H9 (cell line): ENCODE data around the gene GRM5. TPM values are rescaled to one million over a fixed set of nuclear protein-coding genes. Genes with fewer than 3 reads are reported as not detected.

Source experiments
- DNase-seq: peaks from one replicate; pipeline ENCODE4 v3.0.0-alpha.2; 2017
- H2AFZ ChIP-seq: one replicate; pipeline ENCODE4 v1.6.1; 2013; ENCODE audit warnings: mild to moderate bottlenecking, low read length, control low read depth, moderate library complexity
- H2AK5ac ChIP-seq: 2 replicates; pipeline ENCODE4 v1.6.1; 2013; ENCODE audit warnings: low read length, control low read depth, mixed read lengths; ENCODE audit not compliant: insufficient read length
- H2BK120ac ChIP-seq: one replicate; pipeline ENCODE4 v1.6.1; 2013; ENCODE audit warnings: low read depth, mild to moderate bottlenecking, low read length, control low read depth, inconsistent platforms; ENCODE audit not compliant: poor library complexity, severe bottlenecking
- H2BK12ac ChIP-seq: 2 replicates; pipeline ENCODE4 v1.6.1; 2013; ENCODE audit warnings: low read length, control low read depth, mixed read lengths, low read depth; ENCODE audit not compliant: insufficient read length
- H2BK15ac ChIP-seq: 2 replicates; pipeline ENCODE4 v1.6.1; 2013; ENCODE audit warnings: low read depth, low read length, control low read depth
- H2BK20ac ChIP-seq: one replicate; pipeline ENCODE4 v1.6.1; 2013; ENCODE audit warnings: low read depth, mild to moderate bottlenecking, low read length, control low read depth, inconsistent platforms; ENCODE audit not compliant: poor library complexity, severe bottlenecking
- H2BK5ac ChIP-seq: 2 replicates; pipeline ENCODE4 v1.6.1; 2013; ENCODE audit warnings: low read length, control low read depth, mixed read lengths; ENCODE audit not compliant: insufficient read length
- H3K14ac ChIP-seq: 2 replicates; pipeline ENCODE4 v1.6.1; 2013; ENCODE audit warnings: low read length, control low read depth; ENCODE audit not compliant: insufficient read depth
- H3K18ac ChIP-seq: 2 replicates; pipeline ENCODE4 v1.6.1; 2013; ENCODE audit warnings: low read depth, mild to moderate bottlenecking, mixed read lengths, low read length, control low read depth; ENCODE audit not compliant: insufficient read length
- H3K23ac ChIP-seq: 2 replicates; pipeline ENCODE4 v1.6.1; 2013; ENCODE audit warnings: low read length, control low read depth, mixed read lengths, low read depth; ENCODE audit not compliant: insufficient read length
- H3K23me2 ChIP-seq: 2 replicates; pipeline ENCODE4 v1.6.1; 2013; ENCODE audit warnings: low read depth, mild to moderate bottlenecking, mixed read lengths, low read length, control low read depth; ENCODE audit not compliant: insufficient read length, poor library complexity, severe bottlenecking
- H3K27ac ChIP-seq: 2 replicates; pipeline ENCODE4 v1.5.1; 2013; ENCODE audit warnings: low read length, control low read depth, mixed read lengths, low read depth; ENCODE audit not compliant: insufficient read length
- H3K27me3 ChIP-seq: 2 replicates; pipeline ENCODE4 v1.6.1; 2013; ENCODE audit warnings: low read length, control low read depth, inconsistent platforms; ENCODE audit not compliant: insufficient read depth
- H3K4ac ChIP-seq: 2 replicates; pipeline ENCODE4 v1.6.1; 2013; ENCODE audit warnings: low read depth, mild to moderate bottlenecking, control low read depth, inconsistent platforms, low read length, moderate library complexity
- H3K4me1 ChIP-seq: 2 replicates; pipeline ENCODE4 v1.6.1; 2013; ENCODE audit warnings: low read length, control low read depth, inconsistent platforms; ENCODE audit not compliant: insufficient read depth
- H3K4me2 ChIP-seq: 2 replicates; pipeline ENCODE4 v1.6.1; 2013; ENCODE audit warnings: low read length, control low read depth, mixed read lengths; ENCODE audit not compliant: insufficient read length, insufficient read depth
- H3K56ac ChIP-seq: 2 replicates; pipeline ENCODE4 v1.6.1; 2013; ENCODE audit warnings: low read depth, mild to moderate bottlenecking, mixed read lengths, low read length, control low read depth; ENCODE audit not compliant: insufficient read length
- H3K79me1 ChIP-seq: 2 replicates; pipeline ENCODE4 v1.6.1; 2013; ENCODE audit warnings: low read depth, mild to moderate bottlenecking, moderate library complexity, low read length, control low read depth, inconsistent platforms; ENCODE audit not compliant: insufficient read depth, poor library complexity, severe bottlenecking
- H3K79me2 ChIP-seq: 2 replicates; pipeline ENCODE4 v1.6.1; 2013; ENCODE audit warnings: low read length, control low read depth, inconsistent platforms; ENCODE audit not compliant: insufficient read depth
- H3K9ac ChIP-seq: 2 replicates; pipeline ENCODE4 v1.6.1; 2013; ENCODE audit warnings: low read length, control low read depth, mixed read lengths; ENCODE audit not compliant: insufficient read length; ENCODE audit errors: extremely low read depth
- H3K9me3 ChIP-seq: one replicate; pipeline ENCODE4 v1.6.1; 2013; ENCODE audit warnings: low read depth, low read length, inconsistent platforms; ENCODE audit not compliant: control insufficient read depth
- H3T11ph ChIP-seq: one replicate; pipeline ENCODE4 v1.6.1; 2013; ENCODE audit warnings: mild to moderate bottlenecking, low read length, control low read depth, inconsistent platforms
- H4K20me1 ChIP-seq: one replicate; pipeline ENCODE4 v1.6.1; 2013; ENCODE audit not compliant: control insufficient read depth, insufficient read length, insufficient read depth
- H4K5ac ChIP-seq: 2 replicates; pipeline ENCODE4 v1.6.1; 2013; ENCODE audit warnings: low read depth, mild to moderate bottlenecking, mixed read lengths, low read length, control low read depth; ENCODE audit not compliant: insufficient read length
- H4K8ac ChIP-seq: replicated peaks from 2 replicates; pipeline ENCODE4 v1.6.1; 2013; ENCODE audit warnings: low read length, control low read depth, mixed read lengths, low read depth; ENCODE audit not compliant: insufficient read length
- H4K91ac ChIP-seq: 2 replicates; pipeline ENCODE4 v1.6.1; 2013; ENCODE audit warnings: low read depth, mild to moderate bottlenecking, moderate library complexity, mixed read lengths, low read length, control low read depth; ENCODE audit not compliant: insufficient read length
- H3K27ac Mint-ChIP-seq, 3 experiments: 2 replicates in 2 of 3; 3 replicates in 1 of 3; pipeline ENCODE4 v1.8.0; 2020 to 2021; ENCODE audit warnings: mixed read lengths in 3 of 3, mild to moderate bottlenecking in 1 of 3, moderate library complexity in 1 of 3
- H3K27me3 Mint-ChIP-seq: 2 replicates; pipeline ENCODE4 v1.8.0; 2021; ENCODE audit warnings: low read depth, mild to moderate bottlenecking, moderate library complexity, mixed read lengths
- H3K36me3 Mint-ChIP-seq, 3 experiments: 2 replicates in 2 of 3; 3 replicates in 1 of 3; pipeline ENCODE4 v1.8.0; 2020 to 2021; ENCODE audit warnings: low read depth in 3 of 3, mixed read lengths in 3 of 3; ENCODE audit not compliant: insufficient read depth in 1 of 3
- H3K4me1 Mint-ChIP-seq, 2 experiments: 2 replicates each; pipeline ENCODE4 v1.8.0; 2020; ENCODE audit warnings: mixed read lengths in 2 of 2
- H3K4me3 Mint-ChIP-seq, 2 experiments: 2 replicates in 1 of 2; 3 replicates in 1 of 2; pipeline ENCODE4 v1.8.0; 2020 to 2021; ENCODE audit warnings: mild to moderate bottlenecking in 2 of 2, mixed read lengths in 2 of 2, moderate library complexity in 1 of 2
- H3K9me3 Mint-ChIP-seq, 2 experiments: 2 replicates in 1 of 2; 3 replicates in 1 of 2; pipeline ENCODE4 v1.8.0; 2020; ENCODE audit warnings: mild to moderate bottlenecking in 2 of 2, mixed read lengths in 2 of 2, moderate library complexity in 1 of 2
- whole genome bisulfite sequencing: extraction: QIAGEN DNeasy Blood & Tissue Kit; methylation state at CpG from one replicate; pipeline ENCODE4 v1.1.7; 2013; ENCODE audit warnings: missing lambda C conversion rate, low lambda C conversion rate, mixed read lengths; ENCODE audit not compliant: insufficient read length; ENCODE audit errors: extremely low coverage; 5-methylcytosine and 5-hydroxymethylcytosine counted together
- total RNA-seq: library from RNA; stranded (reverse); gene quantifications from 2 replicates; pipeline ENCODE4 v1.2.1, GENCODE V29; 2021
- TF ChIP-seq, protein P1 (sequence below): fragments of 200-600 bp; sonication (generic); conservative IDR thresholded peaks from 3 replicates; pipeline ENCODE4 v1.8.0; 2021; ENCODE audit warnings: antibody characterized with exemption, mild to moderate bottlenecking

Gene GRM5
- total RNA-seq, 1 experiment from 2014 or later: not detected

DNA sequence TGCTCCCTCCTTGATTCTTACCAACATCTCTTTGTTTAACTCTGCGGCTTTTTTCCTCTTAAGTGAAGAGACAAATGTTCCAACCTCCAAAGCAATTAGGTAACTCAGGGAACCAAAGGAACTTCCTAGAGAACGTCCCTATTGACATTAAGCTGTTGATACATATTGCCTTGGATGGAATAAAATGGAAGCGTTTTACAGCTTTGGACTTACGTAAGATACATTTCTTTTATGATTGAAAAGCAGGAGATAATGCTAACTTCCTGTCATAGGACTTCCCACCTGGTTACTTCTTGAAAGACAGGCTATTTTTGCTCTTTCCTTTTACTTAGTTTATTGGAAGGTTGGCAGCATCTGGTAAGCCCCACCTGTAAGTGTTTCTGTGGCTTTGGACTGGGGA is 482.5 kb downstream of the GRM5 start:
- Histone ChIP-seq H4K91ac (no peak overlapping the region), H4K8ac (no peak overlapping the region), H4K20me1 (no peaks in the 10 kb centered on the region), H3K14ac (no peak overlapping the region), H3K27me3 (no peaks in the 10 kb centered on the region), H3T11ph (no peak overlapping the region), H3K79me1 (no peaks in the 10 kb centered on the region), H2BK15ac (no peak overlapping the region), H2BK120ac (no peak overlapping the region), H2AK5ac (no peak overlapping the region), H3K9me3 (no peaks in the 10 kb centered on the region), H4K5ac (no peak overlapping the region), H3K18ac (no peak overlapping the region), H3K4me2 (no peak overlapping the region), H3K4me1 (no peaks in the 10 kb centered on the region), H3K4ac (no peak overlapping the region), H2BK20ac (no peak overlapping the region), H3K23me2 (no peaks in the 10 kb centered on the region), H3K56ac (no peak overlapping the region), H2BK5ac (no peak overlapping the region), H2BK12ac (no peak overlapping the region), H2AFZ (no peak overlapping the region), H3K79me2 (no peaks in the 10 kb centered on the region), H3K9ac (no peak overlapping the region), H3K27ac (no peak overlapping the region), H3K23ac (no peak overlapping the region)
- Mint-ChIP-seq H3K27me3 (no peaks in the 10 kb centered on the region), H3K9me3 (no peaks in the 10 kb centered on the region), H3K4me3 (no peak overlapping the region), H3K36me3 (no peaks in the 10 kb centered on the region), H3K27ac (no peak overlapping the region), H3K4me1 (no peaks in the 10 kb centered on the region)
- WGBS: no CpG with 5 or more reads among the region's 4 CpGs
- no peak for DNase-seq
- TF ChIP-seq, protein P1, sequence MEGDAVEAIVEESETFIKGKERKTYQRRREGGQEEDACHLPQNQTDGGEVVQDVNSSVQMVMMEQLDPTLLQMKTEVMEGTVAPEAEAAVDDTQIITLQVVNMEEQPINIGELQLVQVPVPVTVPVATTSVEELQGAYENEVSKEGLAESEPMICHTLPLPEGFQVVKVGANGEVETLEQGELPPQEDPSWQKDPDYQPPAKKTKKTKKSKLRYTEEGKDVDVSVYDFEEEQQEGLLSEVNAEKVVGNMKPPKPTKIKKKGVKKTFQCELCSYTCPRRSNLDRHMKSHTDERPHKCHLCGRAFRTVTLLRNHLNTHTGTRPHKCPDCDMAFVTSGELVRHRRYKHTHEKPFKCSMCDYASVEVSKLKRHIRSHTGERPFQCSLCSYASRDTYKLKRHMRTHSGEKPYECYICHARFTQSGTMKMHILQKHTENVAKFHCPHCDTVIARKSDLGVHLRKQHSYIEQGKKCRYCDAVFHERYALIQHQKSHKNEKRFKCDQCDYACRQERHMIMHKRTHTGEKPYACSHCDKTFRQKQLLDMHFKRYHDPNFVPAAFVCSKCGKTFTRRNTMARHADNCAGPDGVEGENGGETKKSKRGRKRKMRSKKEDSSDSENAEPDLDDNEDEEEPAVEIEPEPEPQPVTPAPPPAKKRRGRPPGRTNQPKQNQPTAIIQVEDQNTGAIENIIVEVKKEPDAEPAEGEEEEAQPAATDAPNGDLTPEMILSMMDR: no peak
